Brain microvascular endothelial cell (primary cell): Measurements from ENCODE around the gene TEC.
"Not testable (repeated sequence)": the region's sequence is repeated elsewhere in the genome, so short reads cannot be mapped to it uniquely, and the experiment has no call there.

Source experiments
- DNase-seq: peaks from one replicate; pipeline ENCODE4 v3.0.0-alpha.2; 2020
- H3K27ac ChIP-seq: fragments of 250-450 bp; sonication (Bioruptor Pico); 2 replicates; pipeline ENCODE4 v1.5.1; 2020; ENCODE audit warnings: mild to moderate bottlenecking, moderate library complexity
- H3K27me3 ChIP-seq: fragments of 250-450 bp; sonication (Bioruptor Pico); replicated peaks from 2 replicates; pipeline ENCODE4 v1.5.1; 2020; ENCODE audit warnings: mild to moderate bottlenecking
- H3K36me3 ChIP-seq: fragments of 250-450 bp; sonication (Bioruptor Pico); replicated peaks from 2 replicates; pipeline ENCODE4 v1.5.1; 2020; ENCODE audit warnings: mild to moderate bottlenecking
- H3K4me3 ChIP-seq: 2 replicates; pipeline ENCODE4 v1.5.1; 2011; ENCODE audit warnings: low read depth, mild to moderate bottlenecking, control low read depth, low read length, moderate library complexity
- in situ Hi-C: cut with HindIII; loops from 2 replicates; pipeline ENCODE4 v1.10.0; 2017; ENCODE audit warnings: low sequenced_read_pairs, low pct_ligation_motif_present
- TF ChIP-seq, protein P1 (sequence below): IDR thresholded peaks from 2 replicates; pipeline ENCODE4 v1.5.1; 2011; ENCODE audit warnings: low read depth, mild to moderate bottlenecking, moderate library complexity, low read length, control low read depth, inconsistent platforms; ENCODE audit errors: missing control alignments

Gene TEC

DNA sequence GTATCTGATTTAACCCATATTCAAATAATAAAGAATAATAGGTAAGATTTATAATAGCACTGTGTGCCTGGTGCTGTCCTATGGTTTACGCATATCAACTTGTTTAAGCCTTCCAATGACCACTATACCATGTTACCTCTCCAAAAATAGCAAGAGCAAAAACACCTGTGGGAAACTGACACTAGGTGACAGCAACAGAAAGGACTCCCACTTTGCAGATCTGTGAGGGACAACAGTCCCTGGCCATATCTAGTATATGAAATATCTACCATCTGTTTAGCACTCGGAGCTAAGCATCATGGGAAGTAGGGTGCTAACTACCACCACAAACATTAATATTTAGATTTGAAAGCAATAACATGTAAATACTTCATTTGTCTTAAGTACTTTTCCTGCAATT is 79.9 kb downstream of the TEC start:
- H3K36me3 ChIP-seq = no peaks in the 10 kb centered on the region
- no peak overlapping the region for H3K27ac ChIP-seq
- H3K4me3 ChIP-seq = no peak overlapping the region
- TF ChIP-seq, protein P1, sequence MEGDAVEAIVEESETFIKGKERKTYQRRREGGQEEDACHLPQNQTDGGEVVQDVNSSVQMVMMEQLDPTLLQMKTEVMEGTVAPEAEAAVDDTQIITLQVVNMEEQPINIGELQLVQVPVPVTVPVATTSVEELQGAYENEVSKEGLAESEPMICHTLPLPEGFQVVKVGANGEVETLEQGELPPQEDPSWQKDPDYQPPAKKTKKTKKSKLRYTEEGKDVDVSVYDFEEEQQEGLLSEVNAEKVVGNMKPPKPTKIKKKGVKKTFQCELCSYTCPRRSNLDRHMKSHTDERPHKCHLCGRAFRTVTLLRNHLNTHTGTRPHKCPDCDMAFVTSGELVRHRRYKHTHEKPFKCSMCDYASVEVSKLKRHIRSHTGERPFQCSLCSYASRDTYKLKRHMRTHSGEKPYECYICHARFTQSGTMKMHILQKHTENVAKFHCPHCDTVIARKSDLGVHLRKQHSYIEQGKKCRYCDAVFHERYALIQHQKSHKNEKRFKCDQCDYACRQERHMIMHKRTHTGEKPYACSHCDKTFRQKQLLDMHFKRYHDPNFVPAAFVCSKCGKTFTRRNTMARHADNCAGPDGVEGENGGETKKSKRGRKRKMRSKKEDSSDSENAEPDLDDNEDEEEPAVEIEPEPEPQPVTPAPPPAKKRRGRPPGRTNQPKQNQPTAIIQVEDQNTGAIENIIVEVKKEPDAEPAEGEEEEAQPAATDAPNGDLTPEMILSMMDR = no peak
- H3K27me3 ChIP-seq = no peaks in the 10 kb centered on the region
- DNase-seq = no peak
- in situ Hi-C loops = no loop called here

GRCh38 chr4:48188390-48188789 is 81.2 kb downstream of the TEC start:
- no peak overlapping the region for H3K27ac ChIP-seq
- H3K4me3 ChIP-seq = no peak overlapping the region
- in situ Hi-C loops = no loop called here
- no peaks in the 10 kb centered on the region for H3K36me3 ChIP-seq
- TF ChIP-seq, protein P1 = no peak
- no peak for DNase-seq
- no peaks in the 10 kb centered on the region for H3K27me3 ChIP-seq

GRCh38 chr4:48187813-48188212 is 81.8 kb downstream of the TEC start:
- in situ Hi-C loops = no loop called here
- H3K27me3 ChIP-seq = no peaks in the 10 kb centered on the region
- TF ChIP-seq, protein P1 = no peak
- no peak overlapping the region for H3K27ac ChIP-seq
- H3K4me3 ChIP-seq = no peak overlapping the region
- no peak for DNase-seq
- no peaks in the 10 kb centered on the region for H3K36me3 ChIP-seq

DNA sequence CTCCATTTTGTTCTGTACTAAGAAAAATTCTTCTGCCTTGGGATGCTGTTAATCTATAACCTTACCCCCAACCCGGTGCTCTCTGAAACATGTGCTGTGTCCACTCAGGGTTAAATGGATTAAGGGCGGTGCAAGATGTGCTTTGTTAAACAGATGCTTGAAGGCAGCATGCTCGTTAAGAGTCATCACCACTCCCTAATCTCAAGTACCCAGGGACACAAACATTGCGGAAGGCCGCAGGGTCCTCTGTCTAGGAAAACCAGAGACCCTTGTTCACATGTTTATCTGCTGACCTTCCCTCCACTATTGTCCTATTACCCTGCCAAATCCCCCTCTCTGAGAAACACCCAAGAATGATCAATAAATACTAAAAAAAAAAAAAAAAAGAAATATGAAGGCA is 82.6 kb downstream of the TEC start:
- in situ Hi-C loops, DNase-seq, H3K36me3 ChIP-seq: not testable (repeated sequence)

GRCh38 chr4:48186394-48186793 is 83.2 kb downstream of the TEC start:
- H3K36me3 ChIP-seq, H3K4me3 ChIP-seq, DNase-seq, in situ Hi-C loops, H3K27ac ChIP-seq, H3K27me3 ChIP-seq: not testable (repeated sequence)

More for the DNA sequence above, 82.6 kb downstream of the TEC start:
- H3K27me3 ChIP-seq, H3K27ac ChIP-seq, H3K4me3 ChIP-seq: not testable (repeated sequence)

DNA sequence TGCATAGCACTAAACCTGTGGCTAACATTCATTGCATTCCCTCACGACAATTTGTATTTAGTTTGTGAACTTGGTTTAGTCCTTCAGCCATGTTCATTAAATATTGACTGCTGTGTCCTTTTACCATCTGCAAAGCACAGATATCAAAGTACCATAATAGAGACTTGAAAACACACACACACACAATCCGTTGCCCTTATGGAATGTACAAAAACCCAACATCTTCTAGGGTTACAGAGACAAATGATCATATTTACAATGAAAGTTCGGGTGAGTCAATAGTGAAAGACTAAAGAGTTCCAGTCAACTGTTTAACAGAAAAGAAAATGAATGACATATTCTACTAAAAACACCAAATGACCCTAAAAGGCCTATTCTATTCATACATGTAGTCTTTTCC is 84.8 kb downstream of the TEC start:
- no peak overlapping the region for H3K4me3 ChIP-seq
- no peak overlapping the region for H3K27ac ChIP-seq
- in situ Hi-C loops = no loop called here
- DNase-seq = no peak
- TF ChIP-seq, protein P1 = no peak
- H3K36me3 ChIP-seq = no peaks in the 10 kb centered on the region
- H3K27me3 ChIP-seq = no peaks in the 10 kb centered on the region

GRCh38 chr4:48180234-48180633 is 89.4 kb downstream of the TEC start:
- no peak for DNase-seq
- TF ChIP-seq, protein P1 = no peak
- no peak overlapping the region for H3K4me3 ChIP-seq
- no peaks in the 10 kb centered on the region for H3K27me3 ChIP-seq
- no peak overlapping the region for H3K27ac ChIP-seq
- H3K36me3 ChIP-seq = no peaks in the 10 kb centered on the region
- in situ Hi-C loops = no loop called here
